ENCODE measurements around the gene PER2.

DNA sequence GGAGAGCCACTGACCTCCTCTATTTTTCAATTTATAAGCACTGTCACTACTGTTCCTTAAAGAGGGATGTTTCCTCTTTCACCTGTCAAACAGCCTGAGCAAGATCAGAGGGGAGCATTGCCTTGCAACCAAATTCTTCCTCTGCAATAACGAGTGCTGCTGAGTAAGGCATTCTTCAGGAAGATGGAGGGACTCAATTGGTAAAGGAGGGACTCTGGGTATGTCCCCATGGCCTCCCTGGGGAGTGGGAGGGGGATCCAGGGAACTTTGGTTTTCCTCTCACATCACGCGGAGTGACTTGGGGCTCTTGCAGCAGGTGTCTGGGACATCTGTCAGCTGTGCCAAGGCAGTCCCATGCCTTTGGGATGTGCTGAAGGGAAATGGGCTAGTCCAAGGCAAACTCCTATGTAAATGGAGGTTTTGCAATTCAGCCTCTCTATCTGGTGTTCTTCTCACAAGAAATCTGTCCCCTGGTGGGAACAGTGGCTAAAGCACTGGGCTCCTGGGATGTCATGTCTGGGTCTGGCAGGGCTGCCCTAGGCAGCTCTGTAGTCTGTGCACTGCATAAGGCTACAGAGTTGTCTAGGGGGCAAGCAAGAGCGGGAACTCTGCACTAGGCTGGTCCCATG lies 34.2 kb downstream of the PER2 start:
- TF ChIP-seq, protein P1, sequence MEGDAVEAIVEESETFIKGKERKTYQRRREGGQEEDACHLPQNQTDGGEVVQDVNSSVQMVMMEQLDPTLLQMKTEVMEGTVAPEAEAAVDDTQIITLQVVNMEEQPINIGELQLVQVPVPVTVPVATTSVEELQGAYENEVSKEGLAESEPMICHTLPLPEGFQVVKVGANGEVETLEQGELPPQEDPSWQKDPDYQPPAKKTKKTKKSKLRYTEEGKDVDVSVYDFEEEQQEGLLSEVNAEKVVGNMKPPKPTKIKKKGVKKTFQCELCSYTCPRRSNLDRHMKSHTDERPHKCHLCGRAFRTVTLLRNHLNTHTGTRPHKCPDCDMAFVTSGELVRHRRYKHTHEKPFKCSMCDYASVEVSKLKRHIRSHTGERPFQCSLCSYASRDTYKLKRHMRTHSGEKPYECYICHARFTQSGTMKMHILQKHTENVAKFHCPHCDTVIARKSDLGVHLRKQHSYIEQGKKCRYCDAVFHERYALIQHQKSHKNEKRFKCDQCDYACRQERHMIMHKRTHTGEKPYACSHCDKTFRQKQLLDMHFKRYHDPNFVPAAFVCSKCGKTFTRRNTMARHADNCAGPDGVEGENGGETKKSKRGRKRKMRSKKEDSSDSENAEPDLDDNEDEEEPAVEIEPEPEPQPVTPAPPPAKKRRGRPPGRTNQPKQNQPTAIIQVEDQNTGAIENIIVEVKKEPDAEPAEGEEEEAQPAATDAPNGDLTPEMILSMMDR (conservative IDR thresholded peaks at IDR 0.05; ENCODE audit: low read depth, low read length), result no peak
- no peak for TF ChIP-seq FOS (IDR thresholded peaks at IDR 0.05; ENCODE audit: low read depth, low read length)

Measured in IMR-90 (cell line).